ENCODE results near the gene HCAR1.
"Not testable (repeated sequence)": the region's sequence is repeated elsewhere in the genome, so short reads cannot be mapped to it uniquely, and the experiment has no call there.

HCAR1 gene

GRCh38 chr12:122730215-122731014 is at the start of gene HCAR1:
HCAR1 (minus strand) TSS chr12:122730844; CDS start chr12:122730339, 505 bp downstream.
- DNase-seq, result no peak

- DNase-seq, result no peak
Observed at GRCh38 chr12:122757568-122757967, 26.9 kb upstream of the HCAR1 start.

- no peak for DNase-seq
Observed at GRCh38 chr12:122754790-122755189, 24.1 kb upstream of the HCAR1 start.

- DNase-seq, result no peak
Observed at GRCh38 chr12:122753319-122753650, 22.6 kb upstream of the HCAR1 start.

GRCh38 chr12:122752464-122753318 is 22.0 kb upstream of the HCAR1 start, which contains the start of gene DENR:
DENR (plus strand) TSS chr12:122752824; CDS start chr12:122753702, 878 bp downstream.
- DNase-seq, result peak; percentile 99

- DNase-seq, result not testable (repeated sequence)
Observed at GRCh38 chr12:122750781-122751515, 20.3 kb upstream of the HCAR1 start.

GRCh38 chr12:122749569-122750332 is 19.1 kb upstream of the HCAR1 start:
- peak; percentile 26 for DNase-seq

GRCh38 chr12:122747224-122748135 is 16.8 kb upstream of the HCAR1 start:
- DNase-seq, result no peak

- no peak for DNase-seq
Observed at GRCh38 chr12:122743895-122744525, 13.4 kb upstream of the HCAR1 start.

GRCh38 chr12:122740351-122740750 is 9.7 kb upstream of the HCAR1 start:
- no peak for DNase-seq

GRCh38 chr12:122738571-122738970 is 7.9 kb upstream of the HCAR1 start:
- DNase-seq, result no peak

- no peak for DNase-seq
Observed at GRCh38 chr12:122732611-122733010, 2.0 kb upstream of the HCAR1 start.

- DNase-seq, result no peak
Observed at GRCh38 chr12:122732170-122732569, 1.5 kb upstream of the HCAR1 start.

GRCh38 chr12:122729583-122730214 is 945 bp downstream of the HCAR1 start:
- no peak for DNase-seq

GRCh38 chr12:122726080-122726558 is 4.5 kb downstream of the HCAR1 start:
- DNase-seq, result no peak

GRCh38 chr12:122725452-122726079 is 5.1 kb downstream of the HCAR1 start:
- DNase-seq, result no peak

- DNase-seq, result no peak
Observed at GRCh38 chr12:122724641-122725243, 5.9 kb downstream of the HCAR1 start.

- DNase-seq, result no peak
Observed at GRCh38 chr12:122722387-122722786, 8.3 kb downstream of the HCAR1 start.

- no peak for DNase-seq
Observed at GRCh38 chr12:122721057-122721545, 9.5 kb downstream of the HCAR1 start.

All from NCI-H510A (cell line).